ENCODE data around the gene SH3GL1.
A peak's percentile ranks its signal among the peaks of the same experiment; 100 is the strongest.

SH3GL1 gene

DNA sequence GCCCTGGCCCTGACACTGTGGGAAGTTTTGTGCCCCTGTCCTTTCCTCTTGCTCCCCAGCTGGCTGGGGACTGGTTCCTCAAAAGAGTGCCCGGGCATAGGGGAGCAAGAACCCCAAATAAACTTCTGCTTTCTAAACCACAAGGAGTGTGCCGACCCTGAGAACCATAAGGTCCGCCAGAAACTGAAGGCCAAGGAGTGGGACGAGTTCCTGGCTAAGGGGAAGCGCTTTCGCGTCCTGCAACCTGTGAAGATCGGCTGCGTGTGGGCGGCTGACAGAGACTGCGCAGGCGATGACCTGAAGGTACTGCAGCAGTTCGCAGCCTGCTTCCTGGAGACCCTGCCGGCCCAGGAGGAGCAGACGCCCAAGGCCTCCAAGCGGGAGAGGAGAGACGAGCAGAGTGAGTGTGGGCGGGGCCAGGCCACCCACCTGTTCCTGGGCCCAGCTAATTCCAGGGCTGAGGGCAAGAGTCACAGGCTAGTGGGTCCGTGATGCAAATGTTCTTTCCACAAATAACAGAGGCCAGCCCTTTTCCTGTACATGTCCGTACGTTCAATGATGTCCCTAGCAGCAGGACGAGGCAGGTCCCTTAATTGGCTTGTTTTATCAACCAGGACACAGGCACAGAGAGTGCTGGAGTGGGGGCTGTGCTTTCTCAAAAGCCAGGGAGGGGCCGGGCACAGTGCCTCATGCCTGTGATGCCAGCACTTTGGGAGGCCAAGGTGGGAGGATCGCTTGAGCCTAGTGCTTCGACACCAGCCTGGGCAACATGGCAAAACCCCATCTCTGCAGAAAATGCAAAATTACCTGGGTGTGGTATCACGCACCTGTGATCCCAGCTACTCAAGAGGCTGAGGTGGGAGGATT lies 31.7 kb upstream of the SH3GL1 start:
- DNase-seq, result no peak

DNA sequence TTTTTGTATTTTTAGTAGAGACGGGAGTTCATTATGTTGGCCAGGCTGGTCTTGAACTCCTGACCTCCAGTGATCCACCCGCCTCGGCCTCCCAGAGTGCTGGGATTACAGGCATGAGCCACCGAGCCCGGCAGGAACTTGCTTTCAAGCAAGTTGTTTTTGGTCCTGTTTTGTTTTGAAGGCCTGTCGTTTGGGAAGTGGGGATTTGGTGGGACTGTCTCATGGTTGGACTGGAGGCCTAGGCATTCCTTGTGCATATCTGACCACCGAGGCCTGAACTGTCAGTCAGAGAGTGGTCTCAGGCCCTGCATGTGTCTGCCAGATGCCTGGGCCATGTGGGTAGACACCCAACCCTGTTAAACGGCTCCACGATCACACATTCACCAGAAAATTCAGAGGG lies 30.9 kb upstream of the SH3GL1 start:
- no peak for DNase-seq

DNA sequence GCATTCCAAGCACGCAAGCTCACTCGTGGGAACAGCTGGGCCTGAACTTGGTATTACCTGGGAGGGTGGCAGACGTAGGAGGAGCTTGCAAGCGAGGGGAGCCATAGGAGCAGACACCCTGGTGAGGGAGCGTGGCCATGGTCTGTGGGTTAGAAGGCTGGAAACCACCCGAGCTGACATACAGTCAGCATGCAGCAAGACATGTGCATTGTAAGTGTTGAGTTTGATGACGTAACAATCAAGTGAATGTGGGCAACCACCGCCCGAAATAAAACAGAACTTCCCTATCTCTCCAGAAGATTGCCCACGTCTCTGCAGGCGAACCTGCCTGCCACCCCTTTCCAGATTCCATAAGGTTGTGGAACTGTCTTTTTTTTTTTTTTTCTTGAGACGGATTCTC lies 30.4 kb upstream of the SH3GL1 start:
- DNase-seq, result no peak

DNA sequence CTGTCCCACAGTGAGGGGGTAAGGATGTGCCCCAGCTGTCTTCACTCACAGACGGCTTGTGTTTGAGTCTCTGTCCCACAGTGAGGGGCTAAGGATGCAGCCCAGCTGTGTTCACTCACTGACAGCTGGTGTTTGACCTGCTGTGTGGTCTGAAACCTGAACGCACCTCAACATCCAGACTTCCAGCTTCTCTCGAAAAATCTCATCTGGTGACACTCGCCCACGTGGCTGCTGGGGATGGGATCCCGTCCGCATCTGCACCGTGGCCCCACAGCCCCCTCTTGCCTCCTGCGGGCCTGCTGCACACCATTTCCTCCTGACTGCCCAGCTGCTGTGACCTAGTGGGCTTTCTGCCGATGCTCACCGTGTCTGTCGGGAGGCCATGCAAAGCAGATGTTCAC lies 29.4 kb upstream of the SH3GL1 start:
- no peak for DNase-seq

DNA sequence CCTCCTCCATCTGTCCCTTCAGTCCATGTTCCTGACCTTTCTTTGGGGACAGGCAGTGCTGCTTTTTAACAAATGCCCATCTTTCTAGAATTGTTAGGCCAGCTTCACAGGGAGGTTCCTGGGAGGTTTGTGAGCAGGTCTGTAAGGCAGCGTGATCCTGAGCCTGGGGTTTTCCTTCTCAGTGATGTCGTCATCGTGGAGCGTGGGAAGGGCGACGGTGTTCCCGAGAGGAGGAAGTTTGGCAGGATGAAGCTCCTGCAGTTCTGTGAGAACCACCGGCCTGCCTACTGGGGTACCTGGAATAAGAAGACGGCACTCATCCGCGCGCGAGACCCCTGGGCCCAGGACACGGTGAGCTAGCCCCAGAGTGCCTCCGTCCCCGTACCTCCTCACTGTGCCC lies 28.9 kb upstream of the SH3GL1 start:
- no peak for DNase-seq

DNA sequence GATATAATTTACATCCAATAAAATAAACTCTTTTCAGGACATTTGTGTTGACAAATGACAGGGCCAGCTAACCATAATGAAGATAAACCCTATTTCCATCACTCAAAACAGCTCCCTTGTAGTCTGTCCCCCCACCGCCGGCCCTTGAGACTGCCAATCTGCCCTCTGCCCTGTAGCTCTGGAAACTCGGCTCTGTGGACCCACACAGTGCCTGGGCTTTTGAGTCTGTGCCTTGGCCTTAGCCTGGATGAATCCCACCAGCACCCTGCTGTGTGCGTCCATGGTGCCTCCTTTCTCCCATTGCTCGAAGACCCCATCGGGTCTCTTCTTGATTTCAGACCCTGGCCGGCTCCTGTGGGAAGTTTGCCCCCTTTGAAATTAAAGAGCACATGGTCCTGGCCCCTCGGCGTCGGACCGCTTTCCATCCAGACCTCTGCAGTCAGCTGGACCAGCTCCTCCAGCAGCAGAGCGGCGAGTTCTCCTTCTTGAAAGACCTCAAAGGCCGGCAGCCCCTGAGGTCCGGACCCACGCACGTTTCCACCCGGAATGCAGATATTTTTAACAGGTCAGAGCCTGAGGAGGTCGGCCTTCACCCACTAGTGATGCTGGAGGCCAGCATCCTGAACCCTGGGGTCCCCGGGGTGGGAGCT lies 28.1 kb upstream of the SH3GL1 start:
- DNase-seq, result no peak

DNA sequence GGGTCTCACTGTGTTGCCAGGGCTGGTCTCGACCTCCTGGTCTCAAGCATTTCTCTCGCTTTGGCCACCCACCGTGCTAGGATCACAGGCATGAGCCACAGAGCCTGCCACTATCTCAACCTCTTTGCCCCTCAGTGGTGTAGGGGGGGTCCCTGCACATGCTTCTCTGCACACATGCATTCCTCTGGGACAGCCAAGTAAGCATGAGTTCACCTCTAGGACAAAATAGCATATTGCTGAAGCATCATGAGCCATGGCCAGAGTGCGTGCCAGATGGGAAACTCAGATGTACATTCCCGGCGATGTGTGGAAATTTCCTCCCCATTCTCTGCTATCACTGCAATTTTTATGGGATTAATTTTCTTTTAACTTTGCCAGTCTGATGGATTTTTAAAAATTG lies 25.2 kb upstream of the SH3GL1 start:
- DNase-seq, result no peak

DNA sequence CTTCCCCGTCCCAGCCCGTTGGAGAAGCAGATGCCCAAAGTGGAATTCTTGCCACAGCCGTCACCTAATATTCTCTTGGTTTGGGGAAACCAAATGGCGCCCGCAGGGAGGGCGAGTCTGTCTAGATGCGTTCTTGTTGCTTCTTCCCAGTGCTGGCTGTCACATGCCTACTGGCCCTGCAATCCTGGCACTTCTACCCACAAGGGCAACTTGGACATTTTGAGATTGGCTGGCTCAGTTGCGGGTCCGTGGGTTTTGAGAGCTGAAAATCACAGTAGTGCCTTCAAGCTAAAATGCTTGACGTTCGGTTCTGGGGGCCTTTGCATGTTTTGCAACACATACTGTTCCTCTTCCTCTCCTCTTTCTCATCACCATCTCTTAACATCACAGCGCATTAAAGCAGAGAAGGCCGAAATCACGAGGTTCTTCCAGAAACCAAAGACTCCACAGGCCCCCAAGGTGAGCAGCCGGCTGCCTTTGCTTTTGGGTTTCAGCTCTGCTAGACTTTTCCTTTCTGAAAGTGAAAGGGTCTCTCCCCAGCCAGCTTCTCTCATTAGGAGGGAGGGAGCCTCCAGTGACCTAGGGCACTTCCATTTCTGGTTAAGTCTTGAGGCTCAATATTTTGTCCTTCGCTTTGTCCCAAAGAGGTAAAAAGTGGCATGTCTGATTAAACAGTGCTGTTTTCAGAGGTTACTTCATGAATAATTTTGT lies 23.2 kb upstream of the SH3GL1 start:
- no peak for DNase-seq

DNA sequence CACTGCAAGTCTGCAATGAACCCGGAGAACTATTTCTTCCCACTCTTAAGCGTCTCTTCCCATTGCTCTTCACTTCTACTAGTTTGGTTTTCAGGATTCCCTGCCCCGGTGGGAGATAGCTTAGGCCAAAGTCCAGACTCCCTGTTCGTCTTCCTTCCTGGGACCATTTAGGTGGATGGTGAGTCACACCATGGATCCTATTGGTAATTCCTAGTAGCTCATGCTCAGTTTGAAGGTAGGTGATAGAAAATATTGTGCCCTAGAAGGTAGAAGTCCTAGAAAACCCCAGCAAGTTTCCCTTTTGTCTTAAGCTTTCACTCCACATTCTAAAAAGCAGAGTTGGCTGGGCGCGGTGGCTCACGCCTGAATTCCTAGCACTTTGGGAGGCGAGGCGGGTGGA lies 15.9 kb upstream of the SH3GL1 start:
- DNase-seq, result no peak

DNA sequence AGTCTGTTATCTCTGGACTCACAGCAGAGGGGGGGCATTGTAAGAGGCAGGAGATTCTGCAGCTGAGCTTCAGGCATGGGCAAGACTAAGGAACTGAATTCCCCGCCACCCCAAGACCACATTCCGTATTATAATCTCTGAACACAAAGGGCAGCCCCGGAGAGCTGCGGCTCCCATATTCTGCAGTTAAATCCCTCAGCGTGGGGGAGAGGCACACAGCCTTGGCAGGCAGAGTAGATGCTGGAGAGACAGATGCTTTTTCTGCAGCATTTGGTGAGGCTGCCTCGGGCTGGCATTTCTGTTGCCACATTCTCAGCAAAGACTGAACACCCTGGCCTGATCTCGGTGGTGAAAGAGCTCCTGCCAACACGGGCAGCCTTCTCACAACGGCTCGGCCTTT lies 15.0 kb upstream of the SH3GL1 start:
- no peak for DNase-seq

DNA sequence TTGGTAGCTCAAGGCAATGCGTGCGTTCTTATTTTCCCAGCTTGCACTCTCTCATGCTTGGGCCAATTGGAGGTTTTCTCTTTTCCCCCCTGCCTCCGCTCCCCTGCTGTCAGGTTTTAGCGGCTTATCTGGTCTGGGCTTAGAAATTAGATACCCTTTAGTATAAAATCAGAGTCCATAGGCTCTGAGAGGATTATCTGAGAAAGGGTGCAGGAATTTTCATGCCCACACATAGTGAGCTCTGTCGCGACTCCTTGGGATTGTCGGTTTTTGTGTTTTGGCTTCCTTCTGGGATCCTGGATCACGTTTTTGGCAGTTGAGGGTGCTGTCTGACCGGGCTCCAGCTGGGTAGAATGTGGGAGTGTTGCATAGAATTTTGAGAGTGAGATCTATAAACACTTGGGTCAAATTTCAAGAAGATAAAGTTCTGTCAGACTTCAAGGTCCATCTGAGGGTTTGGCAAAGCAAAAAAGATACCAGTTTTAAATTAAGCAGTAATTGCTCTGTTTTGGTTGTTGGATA lies 14.5 kb upstream of the SH3GL1 start:
- no peak for DNase-seq

DNA sequence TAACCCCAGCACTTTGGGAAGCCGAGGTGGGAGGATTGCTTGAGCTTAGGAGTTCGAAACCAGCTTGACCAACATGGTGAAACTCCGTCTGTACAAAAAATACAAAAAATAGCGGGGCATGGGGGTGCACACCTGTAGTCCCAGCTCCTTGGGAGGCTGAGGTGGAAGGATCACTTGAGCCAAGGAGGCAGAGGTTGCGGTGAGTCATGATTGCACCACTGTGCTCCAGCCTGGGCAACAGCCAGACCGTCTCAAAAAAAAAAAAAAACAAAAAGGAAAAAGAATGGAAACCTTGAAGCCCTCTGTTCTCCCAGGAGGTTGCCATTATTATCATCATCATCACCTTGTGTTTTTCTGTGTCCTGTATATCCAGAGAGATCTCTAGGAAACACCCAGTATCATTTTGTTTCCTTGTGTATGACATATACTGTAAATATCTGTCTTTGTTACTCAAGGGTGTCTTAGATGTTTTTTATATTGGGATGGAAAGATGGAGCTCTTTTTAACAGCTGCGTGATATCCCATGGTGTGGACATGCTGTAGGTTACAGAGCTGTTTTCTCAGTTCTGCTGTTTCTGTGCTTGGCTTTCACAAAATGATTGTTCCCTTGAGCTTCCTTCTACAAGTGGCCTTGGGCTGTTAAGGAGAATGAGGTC lies 13.9 kb upstream of the SH3GL1 start:
- no peak for DNase-seq

DNA sequence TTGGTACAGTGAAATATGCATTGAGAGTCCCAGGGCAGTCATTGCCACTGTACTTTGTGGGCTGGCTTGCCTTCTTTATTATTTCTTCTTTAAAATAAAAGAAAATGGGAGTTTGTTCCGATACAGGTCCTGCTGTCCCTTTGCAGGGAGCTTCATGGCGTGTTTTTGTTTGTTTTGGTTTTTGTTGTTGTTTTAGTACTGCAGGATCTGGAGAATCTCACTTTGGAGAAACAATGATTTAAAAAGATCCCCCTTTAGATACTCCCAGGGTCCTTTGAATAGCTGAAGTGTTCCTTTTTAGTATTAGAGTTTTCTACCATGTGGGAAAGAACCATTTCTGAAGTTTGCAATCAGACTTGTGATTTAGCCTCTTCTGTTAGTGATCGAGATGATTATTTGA lies 13.2 kb upstream of the SH3GL1 start:
- DNase-seq, result no peak

DNA sequence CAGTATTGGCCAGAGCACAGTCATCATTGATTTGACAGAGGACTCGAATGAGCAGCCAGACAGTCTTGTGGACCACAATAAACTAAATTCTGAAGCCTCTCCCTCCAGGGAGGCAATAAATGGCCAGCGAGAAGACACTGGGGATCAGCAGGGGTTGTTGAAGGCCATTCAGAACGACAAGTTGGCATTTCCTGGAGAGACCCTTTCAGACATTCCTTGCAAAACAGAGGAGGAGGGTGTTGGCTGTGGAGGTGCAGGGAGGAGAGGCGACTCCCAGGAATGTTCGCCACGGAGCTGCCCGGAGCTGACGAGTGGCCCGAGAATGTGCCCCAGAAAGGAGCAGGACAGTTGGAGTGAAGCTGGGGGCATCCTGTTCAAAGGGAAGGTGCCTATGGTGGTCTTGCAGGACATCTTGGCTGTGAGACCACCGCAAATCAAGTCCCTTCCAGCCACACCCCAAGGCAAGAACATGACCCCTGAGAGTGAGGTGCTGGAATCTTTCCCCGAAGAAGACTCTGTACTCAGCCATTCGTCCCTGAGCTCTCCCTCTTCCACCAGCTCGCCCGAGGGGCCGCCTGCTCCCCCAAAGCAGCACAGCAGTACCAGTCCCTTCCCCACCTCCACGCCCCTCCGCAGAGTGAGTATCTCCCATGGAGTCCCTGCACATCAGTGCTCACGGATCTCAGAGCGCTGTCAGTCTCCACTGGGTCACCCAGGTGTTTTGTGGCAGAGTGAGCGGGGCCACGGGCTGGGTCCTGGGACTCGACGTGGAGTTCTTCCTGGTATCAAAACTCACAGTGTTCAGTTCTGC lies 9.0 kb upstream of the SH3GL1 start:
- DNase-seq, result no peak

DNA sequence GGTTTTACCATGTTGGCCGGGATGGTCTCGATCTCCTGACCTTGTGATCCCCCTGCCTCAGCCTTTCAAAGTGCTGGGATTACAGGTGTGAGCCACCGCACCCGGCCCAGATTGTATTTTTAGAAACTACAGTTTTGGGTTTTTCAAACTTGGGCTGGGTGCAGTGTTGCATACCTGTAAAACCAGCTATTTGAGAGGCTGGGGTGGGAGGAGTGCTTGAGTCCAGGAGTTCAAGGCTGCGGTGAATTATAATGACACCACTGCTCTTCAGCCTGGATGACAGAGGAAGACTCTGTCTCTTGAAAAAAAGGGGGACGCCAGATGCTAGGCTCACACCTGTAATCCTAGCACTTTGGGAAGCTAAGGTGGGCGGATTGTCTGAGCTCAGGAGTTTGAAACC lies 6.3 kb upstream of the SH3GL1 start:
- DNase-seq, result no peak

DNA sequence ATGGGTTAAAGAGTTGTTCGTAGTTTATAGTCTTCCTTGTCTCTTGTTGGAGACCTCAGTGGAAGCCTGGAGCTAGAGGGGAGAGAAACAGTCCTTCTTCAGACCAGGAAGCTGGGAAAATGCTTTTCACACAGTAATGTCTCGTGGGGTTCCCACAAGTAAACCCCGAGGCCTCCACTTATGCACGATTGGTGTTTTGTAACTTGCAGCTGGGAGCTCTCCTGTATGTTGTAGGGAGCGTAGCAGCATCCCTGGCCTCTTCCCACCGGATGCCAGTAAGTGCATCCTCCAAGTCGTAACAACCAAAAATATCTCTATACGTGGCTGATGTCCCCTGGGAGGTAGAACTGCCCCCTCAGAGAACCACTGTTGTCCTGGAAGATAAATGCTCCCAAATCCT lies 5.6 kb upstream of the SH3GL1 start:
- DNase-seq, result no peak

DNA sequence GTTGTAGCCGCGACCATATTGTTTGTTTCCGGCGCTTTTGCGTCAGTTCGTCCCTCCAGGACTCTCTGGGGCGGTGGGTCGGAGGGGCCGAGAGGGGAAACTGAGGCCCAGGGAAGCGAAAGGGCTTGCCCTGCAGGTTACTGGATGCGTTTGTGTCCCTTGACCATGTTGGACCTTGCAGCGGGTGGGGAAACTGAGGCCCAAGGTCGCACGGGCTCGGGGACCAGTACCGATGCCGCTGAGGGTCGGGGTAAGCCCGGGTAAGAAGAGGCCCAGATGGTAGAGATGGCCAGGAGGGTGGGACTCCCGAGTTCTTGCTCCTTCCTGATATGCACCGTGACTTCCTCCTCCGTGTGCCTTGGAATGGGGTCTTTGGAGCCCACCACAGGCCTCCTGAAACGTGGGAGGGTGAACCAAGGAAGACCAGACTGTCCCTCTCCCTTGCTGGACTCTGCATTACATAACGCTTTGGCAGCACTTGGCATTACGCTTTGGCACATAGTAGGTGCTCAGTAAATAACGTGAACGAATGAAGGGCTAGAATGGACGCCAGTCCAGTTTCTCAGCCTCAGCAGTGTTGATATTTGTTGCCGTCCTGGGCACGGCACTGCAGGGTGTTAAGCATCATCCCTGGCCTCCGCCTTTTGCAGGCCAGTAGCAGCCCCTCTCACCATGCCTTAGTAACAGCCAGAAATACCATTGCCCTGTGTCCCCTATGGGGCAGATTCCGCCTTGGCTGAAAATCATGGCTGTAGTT lies 2.8 kb upstream of the SH3GL1 start:
- no peak for DNase-seq

DNA sequence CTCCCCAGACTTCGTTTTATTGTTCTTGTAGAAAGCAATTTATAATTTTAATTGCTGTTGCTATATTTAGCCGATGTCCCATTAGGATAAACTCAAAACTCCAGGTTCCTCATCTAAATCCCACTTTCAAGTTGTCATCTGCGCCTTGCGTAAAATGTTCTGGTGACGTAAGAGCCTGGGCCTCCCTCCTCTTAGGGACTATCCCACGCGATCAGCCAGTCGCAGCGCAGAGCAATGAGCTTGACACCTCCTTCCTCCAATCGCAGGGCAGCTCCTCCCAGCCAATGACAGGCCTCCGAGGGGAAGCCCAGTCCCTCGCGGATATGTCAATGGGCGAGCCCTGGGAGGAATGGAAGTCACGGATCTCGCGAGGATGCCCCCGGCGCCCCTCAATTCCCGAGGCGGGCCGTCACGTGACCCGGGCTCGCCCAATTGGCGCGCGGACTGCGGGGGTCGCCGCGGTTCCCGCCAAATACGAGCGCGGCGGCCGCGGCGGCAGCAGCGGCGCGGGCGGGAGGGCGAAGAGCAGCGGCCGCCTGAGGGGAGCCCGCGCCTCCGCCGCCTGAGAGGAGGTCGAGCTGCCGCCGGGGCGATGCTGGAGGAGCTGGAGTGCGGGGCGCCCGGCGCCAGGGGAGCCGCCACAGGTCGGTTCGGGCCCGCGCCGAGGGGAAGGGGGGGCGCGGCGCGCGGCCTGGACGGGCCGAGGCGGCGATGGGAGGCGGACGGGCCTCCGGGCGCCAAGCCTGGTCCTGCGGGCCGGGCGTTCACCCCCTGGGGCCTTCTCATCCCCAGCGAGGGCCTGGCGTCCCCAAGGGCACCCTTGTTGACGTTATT lies 2.0 kb upstream of the SH3GL1 start, which contains the start of gene CHAF1A:
Gene CHAF1A (plus strand): TSS at position 470 of the 834 bp plus-strand sequence. CDS start 123 bp downstream, at position 593.
- peak; percentile 100 for DNase-seq

DNA sequence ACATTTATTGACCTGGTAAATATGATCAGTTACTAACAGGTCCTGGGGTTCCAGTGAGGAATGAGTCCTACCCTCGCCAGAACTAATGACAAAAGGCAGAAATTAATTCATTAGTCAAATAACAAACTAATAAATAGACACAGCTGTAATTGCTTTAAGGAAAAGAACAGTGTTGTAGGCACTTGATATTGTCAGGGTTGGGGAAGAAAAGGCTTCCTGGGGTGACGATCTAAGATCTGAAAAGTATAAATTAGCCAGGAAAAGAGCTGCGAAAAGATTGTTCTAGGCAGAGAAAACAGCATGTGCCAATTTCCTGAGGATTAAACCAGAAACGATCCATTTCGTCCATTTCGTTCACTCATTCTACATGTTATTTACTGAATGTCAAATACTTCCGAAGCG lies 1.4 kb upstream of the SH3GL1 start:
- DNase-seq, result peak; percentile 21

DNA sequence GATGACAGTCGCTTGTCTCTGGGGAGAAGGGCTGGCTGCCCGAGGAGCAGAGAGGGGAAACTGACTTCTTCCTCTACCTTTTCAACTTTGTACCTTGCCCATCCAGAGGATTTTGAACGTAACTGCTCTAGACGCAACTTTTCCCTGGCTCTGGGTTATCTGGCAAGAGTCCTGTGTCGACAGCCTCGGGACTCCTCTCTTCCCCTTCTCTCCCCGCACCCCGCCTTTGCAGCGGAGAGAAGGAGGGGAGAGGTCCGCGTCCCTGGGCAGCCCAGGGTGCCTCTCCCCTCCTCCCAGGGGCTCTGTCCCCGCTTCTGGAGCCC lies 574 bp downstream of the SH3GL1 start:
- peak; percentile 39 for DNase-seq

Measured in hematopoietic multipotent progenitor cell treated with erythropoietin and hydrocortisone succinate and interleukin-3 and kit ligand, for 8 days (in vitro differentiated cells).